HCT116 (cell line): ENCODE measurements around the gene FAT2. TPM values are rescaled to one million over a fixed set of nuclear protein-coding genes. Genes with fewer than 3 reads are reported as not detected.

Experiments used
- ATAC-seq: fragments of 200-7000 bp; cut with Tn5 transposase; 2 replicates; pipeline ENCODE4 v1.9.1; 2020; ENCODE audit warnings: mild to moderate bottlenecking, moderate library complexity
- BruUV-seq: library from RNA; stranded (reverse); fragments of 400-500 nt; replicated peaks from 2 replicates; lab custom pipeline; 2021; lab: Mats Ljungman, UMichigan
- CTCF ChIA-PET: fragments of 300-600 bp; sonication (Branson Sonifier 250); formaldehyde crosslinking; loops from one replicate; lab custom pipeline; 2021; ENCODE audit warnings: antibody characterized with exemption; lab: Charles Lee
- POLR2A ChIA-PET: fragments of 300-600, 350-600 bp; sonication (Branson Sonifier 250); formaldehyde crosslinking; loops from one replicate; lab custom pipeline; 2021; ENCODE audit warnings: antibody characterized with exemption; lab: Charles Lee
- RAD21 ChIA-PET, 2 experiments: fragments of 300-600 bp; sonication (Branson Sonifier 250); formaldehyde crosslinking; loops; one replicate each; lab custom pipeline; 2023; ENCODE audit warnings: low total read pairs in 2 of 2; ENCODE audit not compliant: uncharacterized antibody in 2 of 2, unreplicated experiment in 2 of 2, low non-redundant PET in 1 of 2; lab: Charles Lee
- DNase-seq: peaks from one replicate; pipeline ENCODE4 v3.0.0-alpha.2; 2010; ENCODE audit warnings: low read depth, low spot score
- H2AFZ ChIP-seq: fragments of 200-600 bp; shearing (Covaris generic), sonication (generic); 2 replicates; pipeline ENCODE4 v1.6.1; 2017; ENCODE audit warnings: low read depth, mixed run types, mixed read lengths, antibody characterized with exemption, low read length; ENCODE audit not compliant: poor library complexity, severe bottlenecking
- H3K27ac ChIP-seq: 2 replicates; pipeline ENCODE4 v1.5.1; 2012; ENCODE audit warnings: low read depth, low read length
- H3K27me3 ChIP-seq: fragments of 200-600 bp; sonication (generic); 2 replicates; pipeline ENCODE4 v1.6.1; 2016; ENCODE audit warnings: mixed run types, low read length, mixed read lengths; ENCODE audit not compliant: insufficient read depth
- H3K36me3 ChIP-seq, 2 experiments: fragments of 200-500 bp in 1 of 2; fragments of 200-600 bp in 1 of 2; sonication (Bioruptor generic) in 1 of 2; sonication (generic) in 1 of 2; 2 replicates each; pipeline versions ENCODE4 v1.5.1 to v1.6.1; 2014 to 2016; ENCODE audit warnings: low read length in 2 of 2, inconsistent platforms in 1 of 2, mixed read lengths in 1 of 2, mixed run types in 1 of 2; ENCODE audit not compliant: insufficient read depth in 2 of 2, control insufficient read depth in 1 of 2
- H3K4me1 ChIP-seq, 2 experiments: fragments of 200-600 bp in 1 of 2; sonication (generic) in 1 of 2; 2 replicates each; pipeline versions ENCODE4 v1.5.1 to v1.6.1; 2012 to 2017; ENCODE audit warnings: low read length in 2 of 2, inconsistent platforms in 1 of 2, mild to moderate bottlenecking in 1 of 2, mixed read lengths in 1 of 2, mixed run types in 1 of 2, moderate library complexity in 1 of 2; ENCODE audit not compliant: insufficient read depth in 2 of 2, control insufficient read depth in 1 of 2
- H3K4me2 ChIP-seq: fragments of 200-600 bp; sonication (generic); 2 replicates; pipeline ENCODE4 v1.6.1; 2017; ENCODE audit warnings: mixed run types, low read length, mixed read lengths
- H3K4me3 ChIP-seq, 2 experiments: fragments of 200-600 bp in 1 of 2; sonication (generic) in 1 of 2; replicated peaks in 1 of 2; 2 replicates each; pipeline ENCODE4 v1.5.1; 2011 to 2016; ENCODE audit warnings: low read length in 2 of 2, control low read depth in 1 of 2, low read depth in 1 of 2, mild to moderate bottlenecking in 1 of 2, mixed read lengths in 1 of 2, mixed run types in 1 of 2
- H3K79me2 ChIP-seq: fragments of 200-600 bp; sonication (generic); 2 replicates; pipeline ENCODE4 v1.6.1; 2017; ENCODE audit warnings: mild to moderate bottlenecking, mixed run types, low read length, moderate library complexity, mixed read lengths; ENCODE audit not compliant: insufficient read depth
- H3K9ac ChIP-seq: fragments of 200-600 bp; sonication (generic); 2 replicates; pipeline ENCODE4 v1.6.1; 2016; ENCODE audit warnings: low read length, mixed read lengths
- H3K9me2 ChIP-seq: fragments of 200-600 bp; sonication (generic), shearing (Covaris generic); 2 replicates; pipeline ENCODE4 v1.6.1; 2017; ENCODE audit warnings: mixed run types, mild to moderate bottlenecking, moderate library complexity; ENCODE audit not compliant: insufficient read depth
- H3K9me3 ChIP-seq, 2 experiments: fragments of 200-500 bp in 1 of 2; fragments of 200-600 bp in 1 of 2; sonication (Bioruptor generic) in 1 of 2; sonication (generic) in 1 of 2; 2 replicates each; pipeline ENCODE4 v1.6.1; 2014 to 2017; ENCODE audit warnings: low read length in 2 of 2, mixed read lengths in 2 of 2, inconsistent platforms in 1 of 2, low read depth in 1 of 2, mild to moderate bottlenecking in 1 of 2, mixed run types in 1 of 2, moderate library complexity in 1 of 2; ENCODE audit not compliant: control insufficient read depth in 1 of 2, insufficient read depth in 1 of 2
- H4K20me1 ChIP-seq: fragments of 200-600 bp; sonication (generic), shearing (Covaris generic); 2 replicates; pipeline ENCODE4 v1.6.1; 2017; ENCODE audit warnings: mixed run types, mild to moderate bottlenecking, moderate library complexity; ENCODE audit not compliant: insufficient read depth
- CTCF ChIP-seq, 3 experiments: fragments of 200-600 bp in 1 of 3; sonication (generic) in 1 of 3; IDR thresholded peaks in 2 of 3; conservative IDR thresholded peaks in 1 of 3; 2 replicates each; pipeline ENCODE4 v1.5.1; 2012 to 2017; ENCODE audit warnings: low read depth in 2 of 3, low read length in 2 of 3, antibody characterized with exemption in 1 of 3, borderline replicate concordance in 1 of 3, control low read depth in 1 of 3, mild to moderate bottlenecking in 1 of 3, mixed read lengths in 1 of 3, mixed run types in 1 of 3, moderate library complexity in 1 of 3; ENCODE audit not compliant: insufficient read depth in 1 of 3
- EGR1 ChIP-seq: IDR thresholded peaks from 2 replicates; pipeline ENCODE4 v1.6.1; 2012; ENCODE audit warnings: low read depth
- ELF1 ChIP-seq: IDR thresholded peaks from 2 replicates; pipeline ENCODE4 v1.6.1; 2012; ENCODE audit warnings: low read depth, borderline replicate concordance
- JUND ChIP-seq: IDR thresholded peaks from 2 replicates; pipeline ENCODE4 v1.6.1; 2012
- POLR2AphosphoS5 ChIP-seq: IDR thresholded peaks from 2 replicates; pipeline ENCODE4 v1.6.1; 2011; ENCODE audit warnings: mild to moderate bottlenecking, low read depth, low read length, moderate library complexity
- YY1 ChIP-seq: IDR thresholded peaks from 2 replicates; pipeline ENCODE4 v1.6.1; 2011; ENCODE audit warnings: low read length, low read depth, moderate library complexity, mild to moderate bottlenecking; ENCODE audit not compliant: insufficient replicate concordance; ENCODE audit errors: extremely low read depth
- ZBTB33 ChIP-seq: IDR thresholded peaks from 2 replicates; pipeline ENCODE4 v1.6.1; 2011; ENCODE audit warnings: mild to moderate bottlenecking, low read length, moderate library complexity; ENCODE audit not compliant: insufficient replicate concordance; ENCODE audit errors: extremely low read depth
- ZNF274 ChIP-seq: fragments of 200-500 bp; sonication (Bioruptor generic); IDR thresholded peaks from 2 replicates; pipeline ENCODE4 v1.6.1; 2014; ENCODE audit warnings: mild to moderate bottlenecking, low read depth, low read length, inconsistent platforms
- intact Hi-C: fragments of 100-400 bp; cut with micrococcal nuclease; formaldehyde crosslinking; loops from 2 replicates; pipeline ENCODE4 v1.10.0; 2022
- total RNA-seq: library from RNA; stranded (reverse); gene quantifications from one replicate; pipeline ENCODE4 v1.2.1, GENCODE V29; 2021; ENCODE audit not compliant: unreplicated experiment
- TF ChIP-seq, protein P1 (sequence below): IDR thresholded peaks from 2 replicates; pipeline ENCODE4 v1.6.1; 2012

FAT2 gene
- total RNA-seq, 1 experiment from 2014 or later = 0.05 TPM

GRCh38 chr5:151632941-151633340, 41.8 kb upstream of the FAT2 start:
- Histone ChIP-seq H3K9me3 (no peaks in the 10 kb centered on the region), H3K36me3 (no peaks in the 10 kb centered on the region), H3K4me2 (no peak overlapping the region), H3K9me2 (no peaks in the 10 kb centered on the region), H3K79me2 (no peaks in the 10 kb centered on the region), H4K20me1 (no peaks in the 10 kb centered on the region), H3K9ac (no peak overlapping the region), H2AFZ (no peak overlapping the region), H3K27me3 (0 out of 2 replicates have a peak, but pooled peaks cover 6% of the 10 kb centered on the region), H3K4me3 (no peak overlapping the region), H3K4me1 (peaks cover 2 to 6% of the 10 kb centered on the region in 2 experiments; a peak in 2 of 4 replicates), H3K27ac (no peak overlapping the region)
- CTCF ChIA-PET = no interaction called here
- POLR2A ChIA-PET = no interaction called here
- ATAC-seq (no peak), DNase-seq (no peak)
- RAD21 ChIA-PET = no interaction called here
- no TSS peak for BruUV-seq
- intact Hi-C loops = no loop called here
- TF ChIP-seq, protein P1, sequence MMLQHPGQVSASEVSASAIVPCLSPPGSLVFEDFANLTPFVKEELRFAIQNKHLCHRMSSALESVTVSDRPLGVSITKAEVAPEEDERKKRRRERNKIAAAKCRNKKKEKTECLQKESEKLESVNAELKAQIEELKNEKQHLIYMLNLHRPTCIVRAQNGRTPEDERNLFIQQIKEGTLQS = no peak
- TF ChIP-seq POLR2AphosphoS5 (no peak), ZBTB33 (no peak), JUND (no peak), ELF1 (no peak), YY1 (no peak), ZNF274 (no peak), EGR1 (no peak), CTCF (IDR thresholded peaks at IDR 0.05 in 2 of 3, conservative IDR thresholded peaks at IDR 0.05 in 1 of 3; ENCODE audit: borderline replicate concordance in 1 of 3, insufficient read depth in 1 of 3, low read depth in 2 of 3, low read length in 2 of 3) (no peak)
